Kidney (tissue), 14 donors: Measurements from ENCODE around the gene PAN3. TPM values are rescaled to one million over a fixed set of nuclear protein-coding genes. Genes with fewer than 3 reads are reported as not detected.
A peak's percentile ranks its signal among the peaks of the same experiment; 100 is the strongest.

ENCODE experiments used
- DNase-seq, 5 donors: peaks; one replicate each; pipeline ENCODE4 v3.0.0-alpha.2; 2013 to 2020
- FAIRE-seq: peaks from 2 replicates; lab custom pipeline; 2012; peaks lifted over from hg19 to GRCh38; lab: Jason Lieb, UNC
- H3K27ac ChIP-seq, 2 donors: one replicate each; pipeline ENCODE4 v1.7.0; 2013; ENCODE audit warnings: low read depth in 2 of 2, low read length in 2 of 2, inconsistent platforms in 1 of 2
- H3K27me3 ChIP-seq: one replicate; pipeline ENCODE4 v1.7.1; 2013; ENCODE audit warnings: low read length, inconsistent platforms; ENCODE audit not compliant: control insufficient read depth, insufficient read depth
- H3K36me3 ChIP-seq, 3 donors: one replicate each; pipeline versions ENCODE4 v1.7.0 to v1.7.1; 2013; ENCODE audit warnings: low read length in 3 of 3, control low read depth in 1 of 3, inconsistent platforms in 1 of 3; ENCODE audit not compliant: insufficient read depth in 3 of 3, control insufficient read depth in 2 of 3
- H3K4me1 ChIP-seq, 3 donors: one replicate each; pipeline versions ENCODE4 v1.7.0 to v1.7.1; 2013; ENCODE audit warnings: low read length in 3 of 3, inconsistent platforms in 1 of 3, low read depth in 1 of 3; ENCODE audit not compliant: control insufficient read depth in 2 of 3, insufficient read depth in 2 of 3
- H3K4me3 ChIP-seq, 3 donors: one replicate each; pipeline versions ENCODE4 v1.7.0 to v1.8.1; 2013; ENCODE audit warnings: low read length in 3 of 3, control low read depth in 1 of 3, inconsistent platforms in 1 of 3
- H3K9ac ChIP-seq, 3 donors: one replicate each; pipeline versions ENCODE4 v1.7.0 to v1.7.1; 2013; ENCODE audit warnings: low read length in 3 of 3, control low read depth in 1 of 3, inconsistent platforms in 1 of 3
- H3K9me3 ChIP-seq, 3 donors: one replicate each; pipeline versions ENCODE4 v1.7.0 to v1.7.1; 2013; ENCODE audit warnings: low read length in 3 of 3, control low read depth in 1 of 3, inconsistent platforms in 1 of 3; ENCODE audit not compliant: control insufficient read depth in 2 of 3, insufficient read depth in 1 of 3
- intact Hi-C: fragments of 100-400 bp; cut with DNase I; formaldehyde crosslinking; loops from one replicate; pipeline ENCODE4 v1.11.1; 2022
- polyA plus RNA-seq: library from polyadenylated mRNA; stranded (reverse); fragments of 350-450 nt; fragmentation: Illumina TruSeq; extraction: RNeasy Lipid Tissue Mini Kit (QIAGEN cat#74804); gene quantifications from one replicate; pipeline ENCODE4 v1.2.3, GENCODE V29; 2014; ENCODE audit warnings: low read depth, low replicate concordance; ENCODE audit not compliant: insufficient read depth
- total RNA-seq: library from RNA; stranded (reverse); fragmentation: NEBNext Ultra II Directional; extraction: Animal tissue kit (Norgen Biotek cat#: 25700); gene quantifications from one replicate; pipeline ENCODE4 v1.2.1, GENCODE V29; 2021
- TF ChIP-seq, protein P1 (sequence below): IDR thresholded peaks from 3 replicates; pipeline ENCODE4 v1.5.1; 2012; ENCODE audit warnings: mild to moderate bottlenecking, moderate library complexity, borderline replicate concordance; ENCODE audit not compliant: insufficient read depth; ENCODE audit errors: extremely low read depth
- donor health status: control.
- donor health status: control.
- donor health status: control.
- donor health status: control.
- donor health status: control.
- donor health status: DM: yes; HTN: yes; CAD: no.
- donor health status: Normal renal cell carcinoma (clear cell type).

Gene PAN3
- total and polyA plus RNA-seq, 2 donors from 2014 or later: 8.2 to 46.3 TPM

DNA sequence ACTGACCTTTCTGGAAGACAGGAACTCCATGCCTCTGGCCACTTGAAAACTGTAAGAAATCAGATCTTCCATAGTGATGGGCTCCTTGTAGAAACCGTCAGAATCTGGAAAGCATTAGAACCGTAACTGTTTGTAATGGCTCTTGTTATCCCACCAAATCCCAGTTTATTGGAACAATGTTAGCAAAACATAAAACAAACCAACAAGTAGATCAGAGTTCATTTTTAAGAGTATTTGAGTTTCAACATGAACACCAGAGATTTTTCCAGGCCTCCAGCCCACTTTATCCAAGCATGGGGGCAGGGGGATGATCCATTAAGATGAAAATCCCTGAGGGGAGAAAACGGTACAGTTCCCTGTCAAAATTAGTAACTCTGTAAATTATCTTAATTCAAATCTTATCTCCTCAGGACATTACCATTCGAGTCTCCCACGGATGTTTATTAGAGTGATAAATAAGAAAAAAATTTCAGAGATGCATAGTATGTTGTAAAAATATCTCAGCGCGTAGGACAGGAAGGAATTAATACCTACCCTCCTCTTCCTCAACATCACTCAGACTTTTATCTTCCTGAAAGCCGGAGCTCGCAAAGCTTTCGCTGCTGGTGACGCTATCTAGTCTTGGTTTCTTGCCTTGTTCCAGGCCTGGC, 184.0 kb downstream of the PAN3 start:
- H3K27me3 ChIP-seq: no peaks in the 10 kb centered on the region
- FAIRE-seq (no peak), DNase-seq (no peak)
- H3K36me3 ChIP-seq: no peaks in the 10 kb centered on the region
- intact Hi-C loops: no loop called here
- no peak overlapping the region for H3K4me3 ChIP-seq
- H3K9me3 ChIP-seq: no peaks in the 10 kb centered on the region
- H3K4me1 ChIP-seq: peaks cover 0 to 6% (median 0%) of the 10 kb centered on the region in 3 donors
- peak overlapping the region in 1 of 2 donors; percentile 23 for H3K27ac ChIP-seq
- TF ChIP-seq, protein P1, sequence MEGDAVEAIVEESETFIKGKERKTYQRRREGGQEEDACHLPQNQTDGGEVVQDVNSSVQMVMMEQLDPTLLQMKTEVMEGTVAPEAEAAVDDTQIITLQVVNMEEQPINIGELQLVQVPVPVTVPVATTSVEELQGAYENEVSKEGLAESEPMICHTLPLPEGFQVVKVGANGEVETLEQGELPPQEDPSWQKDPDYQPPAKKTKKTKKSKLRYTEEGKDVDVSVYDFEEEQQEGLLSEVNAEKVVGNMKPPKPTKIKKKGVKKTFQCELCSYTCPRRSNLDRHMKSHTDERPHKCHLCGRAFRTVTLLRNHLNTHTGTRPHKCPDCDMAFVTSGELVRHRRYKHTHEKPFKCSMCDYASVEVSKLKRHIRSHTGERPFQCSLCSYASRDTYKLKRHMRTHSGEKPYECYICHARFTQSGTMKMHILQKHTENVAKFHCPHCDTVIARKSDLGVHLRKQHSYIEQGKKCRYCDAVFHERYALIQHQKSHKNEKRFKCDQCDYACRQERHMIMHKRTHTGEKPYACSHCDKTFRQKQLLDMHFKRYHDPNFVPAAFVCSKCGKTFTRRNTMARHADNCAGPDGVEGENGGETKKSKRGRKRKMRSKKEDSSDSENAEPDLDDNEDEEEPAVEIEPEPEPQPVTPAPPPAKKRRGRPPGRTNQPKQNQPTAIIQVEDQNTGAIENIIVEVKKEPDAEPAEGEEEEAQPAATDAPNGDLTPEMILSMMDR: no peak
- H3K9ac ChIP-seq: no peak overlapping the region

DNA sequence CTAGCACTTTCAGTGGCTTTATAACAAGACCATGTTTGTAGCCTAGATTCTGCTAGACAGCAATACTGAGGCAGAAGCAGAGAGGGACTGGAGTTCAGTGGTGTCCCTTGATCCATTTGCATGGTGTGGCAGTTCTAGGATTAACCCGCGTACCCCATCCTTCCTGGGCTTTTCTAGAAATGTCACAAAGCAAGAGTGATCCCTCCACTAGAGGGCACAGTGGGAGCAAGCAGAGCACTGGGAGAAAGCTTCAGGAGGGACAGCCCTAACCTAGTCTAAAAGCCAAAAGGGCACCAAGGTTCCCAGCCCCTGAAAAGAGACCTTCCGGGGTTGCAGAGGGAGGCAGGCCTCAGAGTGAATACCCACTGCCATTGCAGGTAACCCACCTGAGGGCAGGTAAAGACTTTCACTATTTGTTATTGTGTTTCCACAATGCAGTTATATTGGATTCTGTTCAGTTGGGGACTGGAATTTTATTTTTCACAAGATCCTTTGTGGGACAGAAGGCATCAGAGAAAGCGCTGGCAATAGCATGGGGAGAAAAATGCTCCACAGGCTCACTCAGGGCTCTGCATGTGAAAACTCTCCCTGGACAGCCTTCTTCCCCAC, 185.9 kb downstream of the PAN3 start:
- Histone ChIP-seq H3K36me3 (no peaks in the 10 kb centered on the region), H3K9ac (no peak overlapping the region), H3K9me3 (no peaks in the 10 kb centered on the region), H3K27ac (peak overlapping the region in 1 of 2 donors; percentile 32), H3K4me3 (no peak overlapping the region), H3K4me1 (peaks cover 0 to 6% (median 0%) of the 10 kb centered on the region in 3 donors), H3K27me3 (no peaks in the 10 kb centered on the region)
- intact Hi-C loops: no loop called here
- FAIRE-seq (no peak), DNase-seq (peak in 4 of 5 donors; percentile 46 to 73 (median 56))
- TF ChIP-seq, protein P1: peak; percentile 71

DNA sequence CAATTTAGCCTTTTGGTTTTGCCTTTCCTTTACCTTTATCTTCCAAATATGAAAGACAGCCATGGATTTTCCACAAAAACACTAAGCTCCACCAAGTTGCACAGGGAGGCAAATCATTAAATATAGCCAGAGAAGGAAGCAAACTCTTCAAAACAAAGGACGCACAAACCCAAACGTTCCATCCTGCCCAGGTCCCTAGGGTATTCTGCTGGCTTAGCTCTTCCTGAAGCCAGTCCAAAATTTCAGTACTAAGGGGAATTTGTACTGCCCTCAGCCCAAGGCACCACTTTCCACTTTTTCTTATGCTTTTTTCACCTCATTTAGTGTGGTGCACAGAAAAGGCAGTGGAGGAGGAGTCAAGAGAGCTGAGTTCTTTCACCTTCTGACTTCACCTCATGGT, 186.7 kb downstream of the PAN3 start:
- Histone ChIP-seq H3K27ac (no peak overlapping the region), H3K27me3 (no peaks in the 10 kb centered on the region), H3K36me3 (no peaks in the 10 kb centered on the region), H3K9ac (no peak overlapping the region), H3K4me1 (peaks cover 0 to 7% (median 0%) of the 10 kb centered on the region in 3 donors), H3K9me3 (no peaks in the 10 kb centered on the region), H3K4me3 (no peak overlapping the region)
- intact Hi-C loops: no loop called here
- TF ChIP-seq, protein P1: no peak
- FAIRE-seq: no peak
- DNase-seq: no peak
